Measurements from ENCODE around the gene EHD2.

- TF ChIP-seq RAD21 (IDR thresholded peaks at IDR 0.05; ENCODE audit: low read depth) (no peak), CTCF (IDR thresholded peaks at IDR 0.05 in 2 of 3, conservative IDR thresholded peaks at IDR 0.05 in 1 of 3; ENCODE audit: borderline replicate concordance in 1 of 3, insufficient read depth in 1 of 3, low read depth in 2 of 3, low read length in 2 of 3) (no peak)
Measured at GRCh38 chr19:47729468-47729798, 16.2 kb downstream of the EHD2 start.

Measured in HCT116 (cell line).